Calu3 (cell line): Measurements from ENCODE around the gene PREX1. TPM values are rescaled to one million over a fixed set of nuclear protein-coding genes. Genes with fewer than 3 reads are reported as not detected.

Experiments used
- BruUV-seq: library from RNA; stranded (reverse); fragments of 400-500 nt; replicated peaks from 2 replicates; lab custom pipeline; 2021; lab: Mats Ljungman, UMichigan
- CTCF ChIA-PET: fragments of 300-600 bp; sonication (Branson Sonifier 250); formaldehyde crosslinking; loops from one replicate; lab custom pipeline; 2022; ENCODE audit warnings: antibody characterized with exemption; lab: Charles Lee
- DNase-seq: peaks from one replicate; pipeline ENCODE4 v3.0.0; 2022
- H3K27ac Mint-ChIP-seq: one replicate; pipeline ENCODE4 v1.8.0; 2022; ENCODE audit warnings: mixed read lengths; ENCODE audit not compliant: unreplicated experiment
- H3K27me3 Mint-ChIP-seq: one replicate; pipeline ENCODE4 v1.8.0; 2022; ENCODE audit warnings: mixed read lengths; ENCODE audit not compliant: unreplicated experiment
- H3K36me3 Mint-ChIP-seq: one replicate; pipeline ENCODE4 v1.8.0; 2022; ENCODE audit warnings: mild to moderate bottlenecking, moderate library complexity, mixed read lengths; ENCODE audit not compliant: insufficient read depth, unreplicated experiment
- H3K4me1 Mint-ChIP-seq: one replicate; pipeline ENCODE4 v1.8.0; 2022; ENCODE audit warnings: mild to moderate bottlenecking, low read depth, mixed read lengths; ENCODE audit not compliant: unreplicated experiment
- H3K4me3 Mint-ChIP-seq: one replicate; pipeline ENCODE4 v1.8.0; 2022; ENCODE audit warnings: mild to moderate bottlenecking, low read depth, moderate library complexity, mixed read lengths; ENCODE audit not compliant: unreplicated experiment
- H3K9me3 Mint-ChIP-seq: one replicate; pipeline ENCODE4 v1.8.0; 2022; ENCODE audit warnings: low read depth, mixed read lengths; ENCODE audit not compliant: unreplicated experiment
- CTCF ChIP-seq: fragments of 200-600 bp; IDR thresholded peaks from one replicate; pipeline ENCODE4 v1.8.0; 2022; ENCODE audit warnings: antibody characterized with exemption; ENCODE audit not compliant: unreplicated experiment
- intact Hi-C: fragments of 100-400 bp; cut with micrococcal nuclease; formaldehyde crosslinking; loops from one replicate; pipeline ENCODE4 v1.10.0; 2022; ENCODE audit not compliant: unreplicated experiment
- total RNA-seq: library from RNA; stranded (reverse); gene quantifications from 2 replicates; pipeline ENCODE4 v1.2.3, GENCODE V29; 2022

Gene PREX1
- total RNA-seq, 1 experiment from 2014 or later, result 0.31 TPM

- CTCF ChIA-PET, result no interaction called here
- Mint-ChIP-seq H3K4me1 (peaks cover 17% of the 10 kb centered on the region), H3K27me3 (peaks cover 46% of the 10 kb centered on the region), H3K4me3 (no peak overlapping the region), H3K27ac (no peak overlapping the region), H3K36me3 (no peaks in the 10 kb centered on the region), H3K9me3 (peaks cover 3% of the 10 kb centered on the region)
- no TSS peak for BruUV-seq
- DNase-seq, result no peak
- TF ChIP-seq CTCF, result no peak
- intact Hi-C loops, result no loop called here
Measured at GRCh38 chr20:48855046-48855445, 27.2 kb upstream of the PREX1 start.

- Mint-ChIP-seq H3K4me1 (peaks cover 17% of the 10 kb centered on the region), H3K36me3 (no peaks in the 10 kb centered on the region), H3K9me3 (peaks cover 3% of the 10 kb centered on the region), H3K27me3 (peaks cover 45% of the 10 kb centered on the region), H3K27ac (no peak overlapping the region), H3K4me3 (no peak overlapping the region)
- BruUV-seq, result no TSS peak
- DNase-seq, result no peak
- CTCF ChIA-PET, result no interaction called here
- intact Hi-C loops, result no loop called here
- TF ChIP-seq CTCF, result no peak
Measured at GRCh38 chr20:48852609-48853008, 24.8 kb upstream of the PREX1 start.

- no peak for DNase-seq
- Mint-ChIP-seq H3K4me1 (peaks cover 17% of the 10 kb centered on the region), H3K36me3 (no peaks in the 10 kb centered on the region), H3K9me3 (peaks cover 3% of the 10 kb centered on the region), H3K27ac (no peak overlapping the region), H3K4me3 (no peak overlapping the region), H3K27me3 (peaks cover 53% of the 10 kb centered on the region)
- no peak for TF ChIP-seq CTCF
- intact Hi-C loops, result no loop called here
- CTCF ChIA-PET, result no interaction called here
- BruUV-seq, result no TSS peak
Measured at GRCh38 chr20:48851579-48851978, 23.8 kb upstream of the PREX1 start.

GRCh38 chr20:48850977-48851299 lies 23.1 kb upstream of the PREX1 start:
- no peak for TF ChIP-seq CTCF
- BruUV-seq, result no TSS peak
- Mint-ChIP-seq H3K4me1 (peaks cover 17% of the 10 kb centered on the region), H3K4me3 (no peak overlapping the region), H3K36me3 (no peaks in the 10 kb centered on the region), H3K27ac (no peak overlapping the region), H3K27me3 (peaks cover 59% of the 10 kb centered on the region), H3K9me3 (peaks cover 3% of the 10 kb centered on the region)
- DNase-seq, result no peak
- intact Hi-C loops, result no loop called here
- CTCF ChIA-PET, result interaction anchor here (0.7 kb wide), 1 partner anchor 606 kb away, joined by 3 read pairs; no protein-coding TSS in a partner anchor
